Measurements from ENCODE around the gene EEA1. TPM values are rescaled to one million over a fixed set of nuclear protein-coding genes. Genes with fewer than 3 reads are reported as not detected.

Gene EEA1
- total RNA-seq, 2 experiments from 2014 or later, result 3.0 to 11.9 TPM

DNA sequence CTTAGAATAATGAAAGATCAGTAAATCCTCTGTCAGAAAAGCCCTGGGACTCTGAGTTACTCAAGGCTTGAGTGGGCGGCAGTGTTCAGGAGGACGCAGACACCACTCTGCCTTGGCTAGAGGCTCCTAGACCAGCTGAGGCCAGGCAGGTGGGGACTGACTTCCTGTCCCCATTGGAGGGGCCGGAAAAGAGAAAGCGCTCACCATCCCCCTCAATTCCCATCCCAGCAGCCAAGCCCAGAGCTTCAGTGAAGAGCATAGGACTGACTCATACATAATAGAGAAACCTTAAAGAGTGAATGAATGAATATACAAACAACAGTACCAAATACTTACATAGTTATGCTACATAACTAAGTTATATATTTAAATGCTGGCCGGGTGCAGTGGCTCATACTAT lies 164.3 kb downstream of the EEA1 start:
- ChIA-PET POLR2A (interaction anchor here (0.5 to 1.5 kb wide), 3 partner anchors 14 to 629 kb away, joined by 3 to 5 read pairs (median 4); no protein-coding TSS in a partner anchor), CTCF (ENCODE audit: unreplicated experiment) (no interaction called here)
- no peaks in the 10 kb centered on the region for H3K36me3 ChIP-seq (ENCODE audit: insufficient read depth, low read length)
- H3K9me2 ChIP-seq (ENCODE audit: insufficient read depth, low read length), result no peaks in the 10 kb centered on the region
- H2AFZ ChIP-seq (ENCODE audit: low read length), result no peak overlapping the region
- TF ChIP-seq CTCF (conservative IDR thresholded peaks at IDR 0.05; ENCODE audit: low read length) (no peak), EZH2phosphoT487 (IDR thresholded peaks at IDR 0.05; ENCODE audit: borderline replicate concordance, low read depth, low read length) (no peak)
- no peaks in the 10 kb centered on the region for H4K20me1 ChIP-seq (ENCODE audit: insufficient read depth, low read length)
- H3K27ac ChIP-seq (ENCODE audit: low read depth, low read length, poor library complexity, severe bottlenecking), result no peak overlapping the region
- H3K4me3 ChIP-seq (ENCODE audit: low read depth, low read length, poor library complexity, severe bottlenecking), result no peak overlapping the region
- no peak overlapping the region for H3K4me2 ChIP-seq (ENCODE audit: low read length)
- peaks cover 12% of the 10 kb centered on the region for H3K4me1 ChIP-seq (ENCODE audit: insufficient read depth, low read length, poor library complexity, severe bottlenecking)
- intact Hi-C loops (cut with micrococcal nuclease; ENCODE audit: unreplicated experiment), result no loop called here
- no peaks in the 10 kb centered on the region for H3K79me2 ChIP-seq (ENCODE audit: insufficient read depth, low read depth, low read length)
- no TSS peak for BruUV-seq (replicated peaks)
- no peak for DNase-seq (ENCODE audit: low spot score)
- H3K9me3 ChIP-seq (ENCODE audit: low read length), result no peaks in the 10 kb centered on the region

DNA sequence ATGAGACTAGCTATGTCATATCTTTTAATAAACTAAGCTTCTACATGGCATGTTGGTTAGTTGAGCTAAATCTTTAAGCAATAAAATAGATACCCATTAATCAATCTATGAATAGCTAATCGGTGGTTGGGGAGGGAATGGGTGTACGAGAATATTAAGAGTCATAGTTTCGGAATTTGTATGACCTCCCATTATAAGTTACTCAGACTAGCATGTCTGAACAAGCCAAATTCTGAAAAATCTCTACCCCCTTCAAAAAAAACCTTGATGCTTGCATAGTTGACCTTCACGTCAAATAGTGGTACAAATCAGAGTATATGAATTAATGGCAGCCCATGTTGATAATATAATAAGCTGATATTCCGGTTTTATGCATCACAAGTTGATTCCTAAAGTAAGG lies 166.3 kb downstream of the EEA1 start:
- CTCF ChIA-PET (ENCODE audit: unreplicated experiment), result no interaction called here
- Histone ChIP-seq H4K20me1 (ENCODE audit: insufficient read depth, low read length) (no peaks in the 10 kb centered on the region), H3K9me2 (ENCODE audit: insufficient read depth, low read length) (no peaks in the 10 kb centered on the region), H3K4me3 (ENCODE audit: low read depth, low read length, poor library complexity, severe bottlenecking) (no peak overlapping the region), H3K27ac (ENCODE audit: low read depth, low read length, poor library complexity, severe bottlenecking) (no peak overlapping the region), H2AFZ (ENCODE audit: low read length) (no peak overlapping the region), H3K79me2 (ENCODE audit: insufficient read depth, low read depth, low read length) (no peaks in the 10 kb centered on the region), H3K4me2 (ENCODE audit: low read length) (no peak overlapping the region), H3K36me3 (ENCODE audit: insufficient read depth, low read length) (no peaks in the 10 kb centered on the region), H3K4me1 (ENCODE audit: insufficient read depth, low read length, poor library complexity, severe bottlenecking) (no peaks in the 10 kb centered on the region), H3K9me3 (ENCODE audit: low read length) (no peaks in the 10 kb centered on the region)
- no peak for TF ChIP-seq CTCF (conservative IDR thresholded peaks at IDR 0.05; ENCODE audit: low read length)
- no peak for TF ChIP-seq EZH2phosphoT487 (IDR thresholded peaks at IDR 0.05; ENCODE audit: borderline replicate concordance, low read depth, low read length)
- DNase-seq (ENCODE audit: low spot score), result no peak
- POLR2A ChIA-PET, result interaction anchor here (0.6 to 0.7 kb wide), 2 partner anchors 252 to 1091 kb away, joined by 3 to 4 read pairs; no protein-coding TSS in a partner anchor
- BruUV-seq (replicated peaks), result no TSS peak
- intact Hi-C loops (cut with micrococcal nuclease; ENCODE audit: unreplicated experiment), result no loop called here

GRCh38 chr12:92759634-92760268 lies 169.3 kb downstream of the EEA1 start:
- POLR2A ChIA-PET, result interaction anchor here (0.6 to 2.6 kb wide), 3 partner anchors 9 to 35 kb away, joined by 3 to 9 read pairs (median 5); no protein-coding TSS in a partner anchor

More at GRCh38 chr12:92759634-92760268, 169.3 kb downstream of the EEA1 start:
- no peaks in the 10 kb centered on the region for H3K36me3 ChIP-seq (ENCODE audit: insufficient read depth, low read length)
- H2AFZ ChIP-seq (ENCODE audit: low read length), result no peak overlapping the region
- no peaks in the 10 kb centered on the region for H3K79me2 ChIP-seq (ENCODE audit: insufficient read depth, low read depth, low read length)
- H3K9me2 ChIP-seq (ENCODE audit: insufficient read depth, low read length), result no peaks in the 10 kb centered on the region
- no peak overlapping the region for H3K4me2 ChIP-seq (ENCODE audit: low read length)
- DNase-seq (ENCODE audit: low spot score), result no peak
- no TSS peak for BruUV-seq (replicated peaks)
- intact Hi-C loops (cut with micrococcal nuclease; ENCODE audit: unreplicated experiment), result no loop called here
- no peak overlapping the region for H3K4me3 ChIP-seq (ENCODE audit: low read depth, low read length, poor library complexity, severe bottlenecking)
- TF ChIP-seq CTCF (conservative IDR thresholded peaks at IDR 0.05; ENCODE audit: low read length) (no peak), EZH2phosphoT487 (IDR thresholded peaks at IDR 0.05; ENCODE audit: borderline replicate concordance, low read depth, low read length) (no peak)
- CTCF ChIA-PET (ENCODE audit: unreplicated experiment), result no interaction called here
- H3K4me1 ChIP-seq (ENCODE audit: insufficient read depth, low read length, poor library complexity, severe bottlenecking), result no peaks in the 10 kb centered on the region
- H4K20me1 ChIP-seq (ENCODE audit: insufficient read depth, low read length), result no peaks in the 10 kb centered on the region
- H3K27ac ChIP-seq (ENCODE audit: low read depth, low read length, poor library complexity, severe bottlenecking), result no peak overlapping the region
- H3K9me3 ChIP-seq (ENCODE audit: low read length), result no peaks in the 10 kb centered on the region
